Fibroblast of peridontal ligament (primary cell): ENCODE measurements around the gene KANSL1.
"Not testable (repeated sequence)": the region's sequence is repeated elsewhere in the genome, so short reads cannot be mapped to it uniquely, and the experiment has no call there.

Experiments
- DNase-seq: peaks from one replicate; pipeline ENCODE4 v3.0.0-alpha.2; 2010; ENCODE audit errors: extremely low read depth

KANSL1 gene

DNA sequence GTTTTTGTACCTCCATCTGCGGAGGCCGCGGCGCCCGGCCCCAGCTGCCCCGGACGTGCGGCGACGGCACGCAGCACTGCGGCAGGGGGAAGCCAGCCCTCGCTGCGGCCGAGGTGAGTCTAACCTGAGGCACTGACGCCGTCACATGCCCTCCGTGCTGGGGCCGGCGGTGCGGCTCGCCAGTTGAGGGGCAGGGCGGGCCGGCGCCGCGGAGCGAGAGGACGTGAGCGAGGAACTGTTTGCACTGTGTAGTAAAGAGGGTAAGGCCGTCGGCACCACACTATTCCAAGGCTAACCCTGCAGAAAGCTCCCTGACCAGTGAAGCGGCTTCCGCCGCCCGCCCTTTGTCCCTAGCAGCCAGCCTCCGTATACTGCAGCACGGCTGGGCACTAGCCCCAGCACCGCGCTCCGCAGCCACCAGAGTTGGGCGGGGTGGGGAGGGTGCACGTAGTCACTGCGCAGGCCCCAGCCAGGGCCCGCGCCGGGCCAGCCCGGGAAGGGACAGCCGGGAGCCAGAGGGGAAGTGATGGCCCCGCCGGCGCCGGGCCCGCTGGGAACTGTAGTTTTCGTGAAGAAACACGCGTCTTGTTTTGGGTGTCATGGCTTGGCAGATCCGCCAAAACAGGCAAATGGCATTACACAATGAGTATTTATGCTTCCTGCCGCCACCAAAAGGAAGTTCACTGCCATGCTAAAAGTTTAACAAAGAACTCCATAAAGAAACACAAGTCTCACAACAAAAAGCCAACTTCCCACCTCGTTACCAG is 580 bp upstream of the KANSL1 start:
- DNase-seq, result peak; percentile 94

GRCh38 chr17:46192439-46193150 is 634 bp downstream of the KANSL1 start:
- DNase-seq, result peak; percentile 70

DNA sequence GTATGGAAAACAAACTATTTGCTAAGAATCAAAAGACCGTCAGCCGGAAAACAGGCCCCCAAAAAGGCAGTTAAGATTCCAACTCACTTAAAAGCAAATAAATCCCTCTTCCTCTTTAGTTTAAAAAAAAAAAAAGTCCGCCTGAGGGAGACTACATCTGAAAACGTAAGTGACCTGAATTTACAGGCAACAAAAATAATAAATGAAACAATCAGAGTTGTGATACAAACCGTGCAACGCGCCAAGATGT is 1.1 kb downstream of the KANSL1 start:
- no peak for DNase-seq

- DNase-seq, result peak; percentile 53
These were observed 1.7 kb downstream of the KANSL1 start for GRCh38 chr17:46191322-46192188.

- peak; percentile 57 for DNase-seq
These were observed 2.5 kb downstream of the KANSL1 start for GRCh38 chr17:46190763-46191162.

DNA sequence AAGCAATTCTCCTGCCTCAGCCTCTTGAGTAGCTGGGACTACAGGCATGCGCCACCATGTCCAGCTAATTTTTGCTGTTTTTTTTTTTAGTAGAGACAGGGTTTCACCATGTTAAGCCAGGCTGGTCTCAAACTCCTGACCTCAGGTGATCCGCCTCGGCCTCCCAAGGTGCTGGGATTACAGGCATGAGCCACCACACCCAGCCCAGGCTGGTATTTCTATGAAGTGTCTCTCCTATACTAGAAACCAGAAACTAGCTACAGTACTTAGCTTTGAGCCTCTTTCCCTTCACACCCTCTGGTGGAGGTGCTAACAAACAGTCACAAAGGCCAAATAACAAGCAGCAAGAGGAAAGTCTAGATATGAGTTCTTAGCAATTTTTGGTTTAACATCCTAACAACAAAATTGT is 6.4 kb downstream of the KANSL1 start:
- DNase-seq, result peak; percentile 18

- DNase-seq, result no peak
These were observed 8.5 kb downstream of the KANSL1 start for GRCh38 chr17:46184696-46185095.

- not testable (repeated sequence) for DNase-seq
These were observed 9.8 kb downstream of the KANSL1 start for GRCh38 chr17:46183383-46183782.

GRCh38 chr17:46182961-46183360 is 10.3 kb downstream of the KANSL1 start:
- DNase-seq, result no peak

- no peak for DNase-seq
These were observed 11.3 kb downstream of the KANSL1 start for GRCh38 chr17:46181940-46182339.

- DNase-seq, result not testable (repeated sequence)
These were observed 11.9 kb downstream of the KANSL1 start for GRCh38 chr17:46181316-46181715.

GRCh38 chr17:46180892-46181274 is 12.3 kb downstream of the KANSL1 start:
- DNase-seq, result peak; percentile 49

DNA sequence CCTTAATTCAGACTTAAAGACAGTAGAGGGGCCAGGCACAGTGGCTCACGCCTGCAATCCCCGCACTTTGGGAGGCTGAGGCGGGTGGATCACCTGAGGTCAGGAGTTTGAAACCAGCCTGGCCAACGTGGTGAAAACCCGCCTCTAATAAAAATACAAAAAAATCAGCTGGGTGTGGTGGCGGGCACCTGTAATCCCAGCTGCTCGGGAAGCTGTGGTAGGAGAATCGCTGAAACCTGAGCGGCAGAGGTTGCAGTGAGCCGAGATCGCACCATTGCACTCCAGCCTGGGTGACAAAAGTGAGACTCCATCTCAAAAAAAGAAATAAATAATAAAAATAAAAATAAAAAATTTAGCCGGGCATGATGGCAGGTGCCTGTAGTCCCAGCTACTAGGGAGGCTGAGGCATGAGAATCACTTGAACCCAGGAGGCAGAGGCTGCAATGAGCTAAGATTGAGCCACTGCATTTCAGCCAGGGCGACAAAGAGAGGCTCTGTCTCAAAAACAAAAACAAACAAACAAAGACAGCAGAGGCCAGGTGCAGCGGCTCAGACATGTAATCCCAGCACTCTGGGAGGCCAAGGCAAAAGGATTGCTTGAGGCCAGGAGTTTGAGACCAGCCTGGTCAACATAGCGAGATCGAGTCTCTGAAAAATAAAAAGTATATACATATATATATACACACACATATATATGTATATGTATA is 12.9 kb downstream of the KANSL1 start:
- not testable (repeated sequence) for DNase-seq

- DNase-seq, result no peak
These were observed 13.7 kb downstream of the KANSL1 start for GRCh38 chr17:46179375-46179999.

GRCh38 chr17:46178550-46179214 is 14.5 kb downstream of the KANSL1 start:
- peak; percentile 63 for DNase-seq

DNA sequence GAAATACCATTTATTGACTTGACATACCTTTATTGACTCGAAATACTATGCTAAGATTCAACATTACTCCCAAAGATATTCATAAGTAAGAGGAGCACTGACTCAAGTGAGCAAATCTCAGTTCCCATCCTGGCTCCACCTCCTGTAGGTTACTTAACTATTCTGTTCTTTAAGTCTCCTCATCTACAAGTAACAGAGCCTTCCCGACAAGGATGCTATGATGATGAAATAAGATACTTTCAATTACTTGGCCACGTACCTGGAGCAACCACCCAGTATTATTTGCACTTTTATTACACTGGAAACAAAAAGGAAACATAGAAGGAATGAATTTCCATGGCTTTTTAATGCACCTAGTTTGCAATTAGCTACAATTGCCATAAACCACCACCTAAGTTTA is 16.3 kb downstream of the KANSL1 start:
- no peak for DNase-seq

DNA sequence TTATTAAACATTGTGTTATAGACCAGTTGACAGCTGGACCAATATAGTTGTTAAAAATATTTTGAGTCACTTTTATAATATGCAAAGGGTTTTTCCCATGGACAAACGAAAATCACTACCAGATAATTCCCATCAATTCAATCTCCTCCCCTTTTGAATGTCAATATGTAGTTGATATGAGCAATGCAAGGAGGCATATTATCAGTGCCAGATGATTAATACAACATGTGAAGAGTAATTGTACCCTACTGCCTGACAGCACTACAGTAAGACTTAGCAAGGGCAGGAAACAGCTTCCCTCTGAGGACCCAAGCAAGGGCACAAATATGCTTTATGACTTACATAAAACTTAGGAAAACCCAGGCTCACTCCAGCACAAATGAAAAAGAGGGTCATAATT is 17.3 kb downstream of the KANSL1 start:
- DNase-seq, result peak; percentile 50

DNA sequence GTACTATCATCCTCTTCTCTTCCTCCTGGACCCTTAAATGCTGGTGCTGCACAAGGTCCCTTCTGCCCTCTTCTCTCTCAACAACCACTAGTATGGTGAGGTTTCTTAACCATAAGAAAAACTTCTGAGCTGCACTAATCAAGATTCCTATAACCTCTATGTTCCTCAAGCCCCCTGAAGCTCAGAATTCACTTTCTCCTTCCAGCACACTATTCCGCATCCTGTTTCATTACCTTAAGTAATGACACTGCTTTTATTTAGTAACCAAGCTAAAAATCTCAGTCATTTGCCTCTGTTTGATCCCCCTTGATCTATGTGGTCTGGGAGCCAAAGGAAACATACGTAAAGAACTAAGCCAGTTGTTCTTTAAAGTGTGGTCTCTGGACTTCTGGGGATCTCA is 20.1 kb downstream of the KANSL1 start:
- DNase-seq, result no peak

DNA sequence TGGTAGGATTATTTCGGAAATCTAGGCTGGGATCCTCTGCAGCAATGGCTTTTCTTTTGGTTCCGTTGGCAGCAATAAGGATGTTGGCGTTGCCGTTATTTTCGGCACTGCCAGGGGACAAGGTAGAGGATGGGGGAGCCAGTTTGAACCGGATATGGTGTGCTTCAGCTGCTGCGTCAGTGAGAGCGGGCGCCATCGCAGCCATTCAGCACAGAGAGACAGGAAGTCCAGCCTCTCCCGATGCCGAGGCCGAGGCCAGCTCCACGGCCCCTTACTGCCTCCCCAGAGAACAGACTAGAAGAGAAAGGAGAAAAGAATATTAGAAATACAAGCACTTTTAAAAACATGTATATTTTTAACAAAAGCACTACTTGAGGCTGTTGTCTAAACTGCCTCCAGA is 21.3 kb downstream of the KANSL1 start:
- no peak for DNase-seq

- DNase-seq, result no peak
These were observed 22.4 kb downstream of the KANSL1 start for GRCh38 chr17:46170639-46171429.
